HepG2 (cell line): ENCODE data around the gene BRAF. TPM values are rescaled to one million over a fixed set of nuclear protein-coding genes. Genes with fewer than 3 reads are reported as not detected.
"Not testable (repeated sequence)": the region's sequence is repeated elsewhere in the genome, so short reads cannot be mapped to it uniquely, and the experiment has no call there.

ENCODE experiments used
- ATAC-seq: fragments of 200-7000 bp; cut with Tn5 transposase; 3 replicates; pipeline ENCODE4 v1.9.1; 2020; ENCODE audit warnings: mild to moderate bottlenecking, moderate library complexity
- BruUV-seq: library from RNA; stranded (reverse); fragments of 400-500 nt; replicated peaks from 2 replicates; lab custom pipeline; 2021; lab: Mats Ljungman, UMichigan
- CTCF ChIA-PET: fragments of 300-600 bp; formaldehyde crosslinking; extraction: SDS; loops from one replicate; lab custom pipeline; 2021; ENCODE audit warnings: low total read pairs, inconsistent platforms, low intra/inter-chr PET ratio; lab: Yijun Ruan, JAX
- POLR2A ChIA-PET: fragments of 350-600 bp; sonication (Branson Sonifier 250); formaldehyde crosslinking; loops from one replicate; lab custom pipeline; 2020; ENCODE audit warnings: antibody characterized with exemption, inconsistent platforms; lab: Yijun Ruan, JAX
- DNase-seq: peaks from one replicate; pipeline ENCODE4 v3.0.0-alpha.2; 2015; ENCODE audit warnings: low spot score
- FAIRE-seq: peaks from 3 replicates; lab custom pipeline; 2011; peaks lifted over from hg19 to GRCh38; lab: Jason Lieb, UNC
- H2AFZ ChIP-seq: one replicate; pipeline ENCODE4 v1.6.1; 2011; ENCODE audit warnings: low read length, inconsistent platforms
- H3K27ac ChIP-seq: fragments of 300-600 bp; 3 replicates; pipeline ENCODE4 v1.8.0; 2011; ENCODE audit warnings: mixed run types, mild to moderate bottlenecking, mixed read lengths, low read length, inconsistent platforms; ENCODE audit not compliant: insufficient read depth; ENCODE audit errors: extremely low read length
- H3K27me3 ChIP-seq, 2 experiments: fragments of 200-600 bp in 1 of 2; 2 replicates in 1 of 2; 3 replicates in 1 of 2; pipeline versions ENCODE4 v1.6.0 to v1.8.0; 2011; ENCODE audit warnings: low read length in 2 of 2, mild to moderate bottlenecking in 2 of 2, moderate library complexity in 2 of 2, inconsistent platforms in 1 of 2; ENCODE audit not compliant: insufficient read depth in 2 of 2, control insufficient read depth in 1 of 2
- H3K36me3 ChIP-seq, 2 experiments: fragments of 200-600 bp in 1 of 2; replicated peaks in 1 of 2; 2 replicates in 1 of 2; 3 replicates in 1 of 2; pipeline versions ENCODE4 v1.5.1 to v1.8.0; 2011; ENCODE audit warnings: low read length in 2 of 2, inconsistent platforms in 1 of 2; ENCODE audit not compliant: insufficient read depth in 2 of 2, control insufficient read depth in 1 of 2
- H3K4me1 ChIP-seq: 2 replicates; pipeline ENCODE4 v1.5.1; 2012; ENCODE audit warnings: low read length, inconsistent platforms; ENCODE audit not compliant: insufficient read depth
- H3K4me2 ChIP-seq: 2 replicates; pipeline ENCODE4 v1.6.0; 2011; ENCODE audit warnings: low read depth, low read length, inconsistent platforms
- H3K4me3 ChIP-seq, 3 experiments: fragments of 200-600 bp in 1 of 3; sonication (generic), shearing (Covaris generic) in 1 of 3; replicated peaks in 1 of 3; 2 replicates each; pipeline ENCODE4 v1.5.1; 2011 to 2016; ENCODE audit warnings: low read length in 3 of 3, inconsistent platforms in 2 of 3, low read depth in 2 of 3, mild to moderate bottlenecking in 2 of 3, control low read depth in 1 of 3, mixed read lengths in 1 of 3; ENCODE audit not compliant: insufficient read depth in 1 of 3
- H3K79me2 ChIP-seq: one replicate; pipeline ENCODE4 v1.6.1; 2011; ENCODE audit warnings: low read length, inconsistent platforms; ENCODE audit not compliant: insufficient read depth
- H3K9ac ChIP-seq: 2 replicates; pipeline ENCODE4 v1.6.0; 2011; ENCODE audit warnings: mild to moderate bottlenecking, low read depth, low read length, inconsistent platforms; ENCODE audit not compliant: insufficient read depth
- H3K9me3 ChIP-seq: 2 replicates; pipeline ENCODE4 v1.5.1; 2012; ENCODE audit warnings: mild to moderate bottlenecking, low read length
- H4K20me1 ChIP-seq: 2 replicates; pipeline ENCODE4 v1.6.0; 2011; ENCODE audit warnings: inconsistent platforms, mild to moderate bottlenecking, low read length, moderate library complexity; ENCODE audit not compliant: insufficient read depth
- ARID5B ChIP-seq: IDR thresholded peaks from 2 replicates; pipeline ENCODE4 v1.4.0; 2020; ENCODE audit warnings: mild to moderate bottlenecking, missing genetic modification reagents
- MATR3 ChIP-seq: sonication (generic); formaldehyde crosslinking; IDR thresholded peaks from 2 replicates; pipeline ENCODE4 v1.4.0; 2020; ENCODE audit warnings: missing genetic modification reagents
- NCOR1 ChIP-seq: fragments of 200-600 bp; sonication (generic); IDR thresholded peaks from 2 replicates; pipeline ENCODE4 v1.7.0; 2017; ENCODE audit warnings: antibody characterized with exemption, low read length, borderline replicate concordance
- NFYC ChIP-seq: IDR thresholded peaks from 2 replicates; pipeline ENCODE4 v1.6.1; 2016; ENCODE audit warnings: missing genetic modification reagents, missing compliant biosample characterization
- TERF1 ChIP-seq: sonication (generic); formaldehyde crosslinking; IDR thresholded peaks from 2 replicates; pipeline ENCODE4 v1.8.0; 2022; ENCODE audit warnings: mild to moderate bottlenecking, missing genetic modification reagents, moderate library complexity
- ZFP82 ChIP-seq: sonication (generic); formaldehyde crosslinking; IDR thresholded peaks from 2 replicates; pipeline ENCODE4 v1.5.1; 2020; ENCODE audit warnings: mild to moderate bottlenecking, missing genetic modification reagents, borderline replicate concordance
- ZFX ChIP-seq: sonication (generic); formaldehyde crosslinking; IDR thresholded peaks from 2 replicates; pipeline ENCODE4 v1.4.0; 2020; ENCODE audit warnings: mild to moderate bottlenecking, low read depth, missing genetic modification reagents, moderate library complexity
- ZNF691 ChIP-seq: sonication (generic); formaldehyde crosslinking; IDR thresholded peaks from 2 replicates; pipeline ENCODE4 v1.4.0; 2020; ENCODE audit warnings: missing genetic modification reagents, low read depth, mild to moderate bottlenecking, borderline replicate concordance
- ZNF772 ChIP-seq: sonication (generic); formaldehyde crosslinking; IDR thresholded peaks from 2 replicates; pipeline ENCODE4 v1.5.0; 2020; ENCODE audit warnings: mild to moderate bottlenecking, missing genetic modification reagents
- WGBS: methylation state at CpG from one replicate; pipeline ENCODE4 v1.1.6; 2017; ENCODE audit warnings: low lambda C conversion rate; 5-methylcytosine and 5-hydroxymethylcytosine counted together
- in situ Hi-C: cut with HindIII; loops from 2 replicates; pipeline ENCODE4 v1.10.0; 2017; ENCODE audit warnings: low pct_unique_long_range_greater_than_20kb; ENCODE audit not compliant: extremely low pct_ligation_motif_present
- intact Hi-C: fragments of 100-400 bp; cut with micrococcal nuclease; formaldehyde crosslinking; loops from one replicate; pipeline ENCODE4 v1.10.0; 2022; ENCODE audit not compliant: unreplicated experiment
- polyA plus RNA-seq, 8 experiments: library from polyadenylated mRNA; depleted of rRNA in 3 of 8; stranded (reverse) in 7 of 8; unstranded in 1 of 8; fragments of >200 nt; fragmentation: Illumina TruSeq in 4 of 8; extraction: Trizol in 4 of 8; gene quantifications; 2 replicates each; pipeline versions ENCODE4 v1.2.1 to v1.2.3, GENCODE V29; 2011 to 2016; ENCODE audit warnings: low read depth in 4 of 8, missing spikeins in 1 of 8, mixed read lengths in 1 of 8; ENCODE audit not compliant: insufficient read depth in 1 of 8
- total RNA-seq, 5 experiments: library from RNA; depleted of rRNA; stranded (reverse); fragments of >200 nt; fragmentation: Illumina TruSeq; extraction: Trizol; gene quantifications; 2 replicates each; pipeline ENCODE4 v1.2.3, GENCODE V29; 2016; ENCODE audit warnings: low read depth in 1 of 5

The BRAF gene
- total and polyA plus RNA-seq, 2 of the 13 experiments (the other 11 are each of a cell fraction or from before 2014, with no cell fraction given), result 12.5 to 13.4 TPM

- TF ChIP-seq ZNF691 (CRISPR knock-in tag), result no peak
Observed at GRCh38 chr7:140670343-140670935, 254.3 kb downstream of the BRAF start (continued).

- CTCF ChIA-PET, in situ Hi-C loops: not testable (repeated sequence)
Observed at GRCh38 chr7:140669862-140670261, 254.9 kb downstream of the BRAF start.

GRCh38 chr7:140669352-140669751 is 255.4 kb downstream of the BRAF start:
- H3K9me3 ChIP-seq, result no peaks in the 10 kb centered on the region
- in situ Hi-C loops, result no loop called here
- H3K4me1 ChIP-seq, result peaks cover 16% of the 10 kb centered on the region
- H4K20me1 ChIP-seq, result no peaks in the 10 kb centered on the region
- H3K4me2 ChIP-seq, result no peak overlapping the region
- no peak overlapping the region for H3K4me3 ChIP-seq
- no TSS peak for BruUV-seq
- intact Hi-C loops, result no loop called here
- ChIA-PET POLR2A (interaction anchor here (1.3 kb wide), 1 partner anchor 345 kb away, joined by 3 read pairs; the partner anchor contains the start of gene MRPS33), CTCF (no interaction called here)
- H3K27me3 ChIP-seq, result peaks cover 0 to 10% of the 10 kb centered on the region in 2 experiments; a peak in 1 of 5 replicates
- H3K9ac ChIP-seq, result no peak overlapping the region
- ATAC-seq (no peak), DNase-seq (no peak), FAIRE-seq (no peak)
- 66% methylated on average over 3 of the region's 3 CpGs for WGBS
- H3K36me3 ChIP-seq, result no peaks in the 10 kb centered on the region
- H3K79me2 ChIP-seq, result no peaks in the 10 kb centered on the region
- H2AFZ ChIP-seq, result no peak overlapping the region
- no peak overlapping the region for H3K27ac ChIP-seq
- TF ChIP-seq ZNF772 (CRISPR knock-in tag) (no peak), MATR3 (no peak), NCOR1 (no peak), ARID5B (CRISPR knock-in tag) (no peak), ZFP82 (CRISPR knock-in tag) (no peak), TERF1 (no peak), ZFX (CRISPR knock-in tag) (no peak), NFYC (no peak)

More at GRCh38 chr7:140669862-140670261, 254.9 kb downstream of the BRAF start:
- H2AFZ ChIP-seq, intact Hi-C loops, DNase-seq, ATAC-seq, H3K79me2 ChIP-seq, H3K4me3 ChIP-seq, H3K36me3 ChIP-seq, H3K4me2 ChIP-seq, POLR2A ChIA-PET, H3K9me3 ChIP-seq, BruUV-seq, H3K9ac ChIP-seq, FAIRE-seq, H3K27ac ChIP-seq, H3K27me3 ChIP-seq, H4K20me1 ChIP-seq: not testable (repeated sequence)
- peaks cover 16% of the 10 kb centered on the region for H3K4me1 ChIP-seq
- 34% methylated on average over 7 of the region's 10 CpGs for WGBS
